DMS79 (cell line): ENCODE data around the gene PXDC1.

Experiments used
- DNase-seq: peaks from one replicate; lab custom pipeline; 2025; lab: John Stamatoyannopoulos, UW

Gene PXDC1

DNA sequence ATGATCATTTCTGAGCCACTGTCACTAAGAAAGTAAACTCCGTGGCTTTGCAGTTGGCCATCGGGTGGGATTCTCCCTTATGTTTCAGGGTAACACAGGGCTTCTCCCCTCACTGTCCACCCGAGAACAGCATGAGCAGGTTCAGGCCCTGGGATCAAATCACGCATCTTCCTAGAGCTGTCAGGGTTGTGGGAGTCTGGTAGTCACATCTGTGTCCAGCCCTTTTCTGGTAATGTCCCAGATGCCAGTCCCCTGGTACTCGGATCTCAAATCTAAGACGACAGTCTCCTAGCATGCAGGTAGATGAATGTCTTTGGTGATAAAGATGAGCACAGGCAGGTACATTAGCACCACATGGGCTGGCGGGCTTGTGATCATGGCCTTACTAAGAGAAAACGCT is 4.8 kb downstream of the PXDC1 start:
- no peak for DNase-seq

DNA sequence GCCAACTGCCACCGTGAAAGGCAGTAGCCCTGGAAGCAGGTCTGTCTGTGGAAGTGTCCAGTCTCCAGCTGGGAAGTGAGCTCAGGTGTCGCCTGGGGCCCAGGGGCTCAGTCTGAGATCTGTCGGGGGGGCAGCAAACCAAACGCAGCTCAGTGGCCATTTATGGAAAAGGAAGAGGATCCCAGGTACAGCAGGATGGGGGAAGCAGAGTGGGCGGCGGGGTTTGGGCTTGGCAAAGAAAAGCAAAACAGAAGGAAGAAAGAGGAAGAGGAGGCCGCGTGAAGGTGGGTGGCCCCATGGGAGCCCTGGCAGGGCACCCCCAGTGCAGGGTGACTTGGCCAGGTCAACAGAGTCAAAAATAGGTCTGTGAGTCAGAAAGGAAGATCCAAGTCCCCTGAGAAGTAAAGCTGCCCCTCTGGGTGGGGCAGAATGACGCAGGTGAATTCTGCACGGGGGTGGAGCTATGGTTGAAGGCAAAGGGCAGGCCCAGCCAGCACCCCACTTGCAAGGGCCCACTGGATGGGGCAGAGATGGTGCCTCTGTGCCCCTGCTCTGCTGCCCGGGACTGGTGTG is 5.3 kb downstream of the PXDC1 start:
- DNase-seq: no peak

DNA sequence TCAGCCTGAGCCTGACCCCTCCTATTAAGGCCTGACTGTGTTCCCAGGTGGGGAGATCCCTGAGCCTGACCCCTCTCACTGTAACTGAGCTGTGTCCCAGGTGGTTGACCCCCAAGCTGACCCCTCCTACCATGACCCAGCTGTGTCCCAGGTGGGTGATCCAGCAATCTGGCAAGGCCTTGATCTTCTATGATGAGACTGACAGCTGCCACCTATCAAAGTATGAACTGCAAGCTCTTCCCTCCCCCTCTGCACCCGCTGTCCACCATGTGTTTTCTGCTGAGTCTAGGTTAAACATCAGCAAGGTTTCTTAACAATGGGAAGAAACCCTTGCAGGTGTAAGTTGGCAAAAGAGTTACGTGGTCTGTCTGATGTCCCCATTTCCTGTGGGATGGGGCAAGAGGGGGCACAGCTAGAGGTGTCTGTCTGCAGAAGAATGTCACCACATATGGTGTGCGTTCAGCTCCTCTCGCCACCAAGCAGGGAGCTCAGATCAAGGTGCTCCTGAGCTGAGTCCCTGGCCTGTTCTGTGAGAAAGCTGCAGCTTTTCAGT is 5.9 kb downstream of the PXDC1 start:
- DNase-seq: no peak

DNA sequence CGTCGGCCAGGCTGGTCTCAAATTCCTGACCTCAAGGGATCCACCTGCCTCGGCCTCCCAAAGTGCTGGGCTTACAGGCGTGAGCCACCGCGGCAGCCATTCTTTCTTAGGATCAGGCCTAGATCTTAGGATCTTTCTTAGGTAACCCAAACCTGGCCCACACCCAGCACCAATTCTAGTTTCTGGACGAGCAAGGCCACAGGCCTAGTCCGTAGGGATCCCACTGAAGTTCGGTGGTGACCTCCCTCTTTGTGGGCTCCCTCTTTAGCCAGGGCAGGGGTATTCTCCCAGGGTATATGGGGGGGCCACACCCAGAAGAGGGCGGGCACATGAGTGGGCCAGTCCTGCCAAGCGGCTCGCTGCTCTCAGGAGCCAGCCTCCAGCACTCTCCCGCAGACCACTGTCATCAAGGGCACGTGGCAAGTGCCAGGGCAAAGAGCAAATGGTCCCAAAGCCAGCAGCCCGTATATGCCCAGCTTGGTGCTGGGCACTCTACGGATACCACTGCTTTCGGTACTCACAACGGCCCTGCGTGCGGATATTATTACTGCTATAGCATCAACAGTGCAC is 6.5 kb downstream of the PXDC1 start:
- no peak for DNase-seq

DNA sequence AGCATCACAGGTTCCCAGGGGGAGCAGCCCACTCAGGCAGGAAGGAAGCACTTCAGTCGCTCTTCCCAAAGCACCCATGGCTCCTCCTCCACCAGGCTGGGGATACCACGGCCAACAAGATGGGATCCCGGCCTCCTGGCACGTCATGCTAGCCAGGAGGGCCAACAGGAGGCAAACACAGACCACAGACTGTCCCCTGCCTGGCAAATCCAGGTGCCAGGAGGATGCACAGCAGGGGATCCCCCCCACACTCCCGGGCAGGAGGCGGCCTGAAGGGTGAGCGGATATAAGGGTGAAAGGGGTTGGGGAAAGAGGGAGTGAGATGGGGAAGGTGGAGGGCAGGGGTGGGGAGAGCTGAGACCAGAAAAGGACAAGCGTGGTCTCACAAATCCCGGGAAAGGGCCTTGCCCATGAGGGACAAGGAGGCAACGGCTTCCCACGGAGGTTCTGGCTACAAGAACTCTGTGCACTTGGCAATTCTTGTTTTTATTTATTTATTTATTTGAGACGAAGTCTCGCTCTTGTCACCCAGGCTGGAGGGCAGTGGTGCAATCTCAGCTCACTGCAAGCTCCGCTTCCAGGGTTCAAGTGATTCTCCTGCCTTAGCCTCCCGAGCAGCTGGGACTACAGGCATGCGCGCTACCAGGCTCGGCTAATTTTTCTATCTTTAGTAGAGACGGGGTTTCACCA is 7.2 kb downstream of the PXDC1 start:
- DNase-seq: no peak

DNA sequence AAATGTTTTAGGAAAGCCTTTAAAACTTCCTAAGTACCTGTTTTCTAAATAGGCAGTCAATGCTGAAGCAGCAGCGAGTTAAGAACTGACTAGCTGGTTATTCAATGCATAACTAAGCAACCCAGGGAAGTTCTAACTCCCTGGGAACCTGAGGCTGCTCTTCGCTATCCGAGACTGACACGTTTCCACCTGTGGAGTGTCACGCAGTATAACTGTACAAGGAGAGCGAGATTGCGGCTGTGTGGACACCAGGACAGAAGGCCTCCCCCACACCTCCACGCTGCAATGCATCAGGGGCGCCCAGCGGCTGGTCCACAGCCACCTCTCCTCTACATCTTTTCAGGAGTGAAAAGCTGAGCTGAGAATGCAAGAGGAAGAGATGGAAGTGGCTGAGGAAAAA is 8.0 kb downstream of the PXDC1 start:
- no peak for DNase-seq

DNA sequence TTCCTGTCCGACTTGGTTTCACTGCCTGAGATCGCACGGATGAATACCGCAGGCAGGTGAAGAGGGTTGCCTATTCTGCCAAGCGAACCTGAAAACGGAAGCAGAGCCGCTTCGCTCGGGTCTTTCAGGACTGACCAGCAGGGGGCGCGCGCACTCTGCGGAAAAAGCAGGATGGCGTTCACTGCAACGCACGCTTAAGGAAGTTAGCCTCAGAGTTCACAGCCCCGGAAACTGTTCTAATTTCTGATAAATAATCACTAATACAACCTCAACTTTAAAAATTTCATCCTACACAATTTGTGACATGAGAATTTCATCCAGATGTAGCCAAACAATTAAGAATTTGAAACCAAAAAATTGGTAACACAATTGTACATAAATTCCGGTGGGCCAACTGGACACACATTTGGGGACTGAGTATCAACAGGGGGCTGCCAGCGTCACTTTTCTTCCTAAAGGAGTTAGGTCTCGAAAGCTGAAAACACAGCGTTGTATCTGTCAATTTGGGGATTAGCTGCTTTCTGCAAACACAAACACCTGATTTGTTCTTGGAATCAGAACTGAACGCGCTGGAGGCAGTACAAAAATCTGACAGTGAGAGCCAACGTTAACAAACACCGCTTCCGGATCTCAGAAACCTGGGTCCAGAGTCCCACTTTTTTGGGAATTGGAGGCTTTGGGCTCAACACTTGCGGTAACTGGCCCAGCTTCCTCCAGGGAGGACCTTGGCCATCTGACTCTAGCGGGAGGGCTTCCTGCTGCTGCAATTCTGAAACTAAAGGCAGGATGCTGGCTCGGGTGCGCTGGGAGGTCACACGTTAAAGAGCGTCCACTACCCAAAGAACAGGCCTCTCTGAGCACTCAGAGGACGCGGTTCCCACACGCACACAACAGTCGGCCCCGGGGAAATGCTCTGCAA is 8.8 kb downstream of the PXDC1 start:
- DNase-seq: peak; percentile 31

DNA sequence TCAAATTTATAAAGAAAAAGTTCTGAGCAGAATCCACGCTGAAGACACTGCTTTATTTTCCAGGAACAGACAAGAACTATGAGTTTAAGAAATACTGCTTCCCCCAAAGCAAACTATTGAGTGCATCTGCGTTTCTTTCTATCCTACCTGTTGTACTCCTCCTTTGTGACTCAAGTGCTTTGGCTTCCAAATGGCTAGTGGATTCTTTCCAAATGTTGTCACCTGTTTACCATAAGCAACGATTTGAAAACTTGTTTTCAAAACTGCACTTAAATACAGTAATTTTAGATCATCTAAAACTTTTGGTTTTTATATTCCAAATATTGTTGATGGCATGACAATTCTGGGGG is 9.5 kb downstream of the PXDC1 start:
- DNase-seq: no peak

DNA sequence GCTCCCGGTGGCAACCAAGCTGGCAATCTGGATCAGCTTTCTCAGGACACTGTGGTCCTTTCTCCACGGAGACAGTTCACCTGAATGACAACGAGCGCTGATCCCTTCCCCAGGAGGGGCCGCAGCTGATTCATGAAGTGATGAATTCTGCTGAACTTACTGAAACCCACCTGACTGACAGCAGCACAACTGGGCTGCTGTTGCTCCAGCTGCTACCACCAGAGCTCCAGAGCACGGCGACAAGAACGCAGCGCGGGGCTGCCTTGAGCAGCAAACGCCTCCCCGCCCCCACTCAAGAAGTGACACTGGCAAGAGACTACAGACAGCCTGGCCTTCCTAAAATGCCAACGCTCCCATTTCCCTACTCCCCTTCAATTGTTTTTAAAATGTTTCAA is 10.0 kb downstream of the PXDC1 start:
- no peak for DNase-seq

DNA sequence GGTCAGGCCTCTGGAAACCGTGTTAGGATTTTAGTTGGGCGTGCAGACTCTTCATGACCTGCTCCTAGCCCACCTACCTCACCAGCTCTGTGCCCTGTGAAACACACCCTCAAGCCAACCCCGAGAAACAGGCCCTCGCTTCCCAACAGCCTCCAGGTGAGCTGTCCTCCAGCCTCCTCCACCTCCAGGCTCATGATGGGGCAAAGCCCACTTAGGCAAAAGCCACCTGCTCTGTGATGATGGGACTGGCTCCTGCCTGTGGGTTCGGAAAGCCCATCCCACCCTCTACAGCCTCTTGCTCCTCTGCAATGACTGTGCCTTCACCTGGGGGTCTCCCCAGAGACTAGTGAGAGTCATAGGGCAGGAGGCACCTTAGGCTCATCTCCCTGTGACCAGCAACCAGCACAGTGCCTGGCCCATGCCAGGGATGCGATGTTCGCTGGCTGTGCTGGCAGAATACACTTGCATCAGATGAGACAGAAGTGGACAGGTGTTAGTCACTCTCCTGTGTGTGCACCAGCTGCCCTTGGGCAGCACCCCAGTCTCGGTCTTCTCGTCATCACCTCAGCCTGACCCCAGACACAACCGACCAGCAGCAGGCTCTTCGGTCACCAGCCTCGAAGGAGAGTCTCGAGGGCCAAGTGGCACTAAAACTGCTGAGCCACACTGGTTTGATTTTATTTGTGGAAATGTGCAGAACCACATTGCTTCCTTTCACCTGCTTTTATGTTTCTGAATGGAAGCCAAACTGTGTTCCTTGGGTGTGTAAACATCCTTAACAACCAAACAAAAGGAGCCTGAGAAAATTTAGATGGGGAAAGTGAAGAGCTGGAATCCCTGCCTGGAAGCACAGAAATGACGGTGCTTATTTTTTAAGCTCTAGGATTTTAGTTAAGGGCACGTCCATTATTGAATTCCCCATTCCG is 10.7 kb downstream of the PXDC1 start:
- peak; percentile 14 for DNase-seq

DNA sequence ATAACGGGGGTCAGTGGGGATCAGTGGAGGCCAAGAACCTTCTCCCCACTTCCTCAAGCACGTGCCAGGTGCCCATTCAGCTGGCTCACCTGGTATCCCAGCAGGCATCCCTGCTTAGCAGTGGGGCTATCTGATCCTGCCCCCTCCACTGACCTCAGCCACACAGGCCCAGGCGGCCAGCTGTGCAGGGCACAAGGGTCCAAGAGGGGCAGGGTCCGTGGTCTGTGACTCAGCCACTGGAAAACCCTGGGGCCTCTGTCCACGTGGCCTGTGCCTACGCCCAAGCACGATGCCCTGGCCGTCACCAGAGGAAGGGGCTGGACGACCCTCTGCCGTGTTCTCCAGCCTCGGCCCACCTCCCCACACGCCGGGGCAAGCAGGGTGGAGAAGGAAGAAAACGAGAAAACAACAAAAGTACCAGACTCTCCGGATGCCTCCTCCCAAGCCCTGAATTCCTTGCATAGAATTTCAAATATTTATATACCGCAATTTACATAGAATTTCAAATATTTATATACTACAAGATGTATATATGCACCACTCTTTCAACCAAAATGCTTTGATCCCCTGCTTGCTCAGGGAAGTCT is 12.1 kb downstream of the PXDC1 start:
- no peak for DNase-seq

DNA sequence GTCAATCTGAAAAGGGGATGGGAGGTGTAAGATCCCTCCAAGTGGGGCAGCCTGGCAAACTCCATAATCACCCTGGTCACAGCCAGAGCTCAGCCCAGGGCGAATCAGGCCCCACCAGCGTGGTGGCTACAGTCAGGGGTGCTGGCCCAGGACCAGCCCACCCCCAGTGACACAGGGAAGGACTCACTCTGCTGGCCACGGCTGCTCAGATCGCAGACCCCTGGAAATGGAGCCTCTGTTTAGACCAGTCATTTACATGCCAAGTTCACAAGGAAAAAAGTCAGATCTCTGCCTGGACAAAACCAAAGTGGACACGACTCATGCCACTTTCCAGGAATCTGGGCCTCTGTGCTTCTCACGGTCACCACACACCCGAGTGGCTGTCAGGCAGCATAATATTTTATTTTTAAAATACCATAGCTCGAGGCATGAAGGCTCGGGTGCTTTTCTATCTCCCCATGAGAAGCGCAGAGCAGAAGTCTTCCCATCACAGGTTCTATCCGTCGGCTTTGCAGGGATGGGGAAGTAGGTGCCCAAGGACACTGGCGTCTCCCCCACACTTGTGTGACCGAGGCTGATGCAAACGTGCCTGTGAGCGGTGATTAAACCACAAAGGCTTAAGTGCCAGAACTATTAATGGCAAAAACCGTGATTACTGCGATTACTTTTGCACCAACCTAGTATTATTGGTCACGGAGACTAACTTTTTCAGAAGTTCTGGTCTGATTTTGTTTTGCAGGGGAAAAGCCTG is 13.0 kb downstream of the PXDC1 start:
- no peak for DNase-seq

DNA sequence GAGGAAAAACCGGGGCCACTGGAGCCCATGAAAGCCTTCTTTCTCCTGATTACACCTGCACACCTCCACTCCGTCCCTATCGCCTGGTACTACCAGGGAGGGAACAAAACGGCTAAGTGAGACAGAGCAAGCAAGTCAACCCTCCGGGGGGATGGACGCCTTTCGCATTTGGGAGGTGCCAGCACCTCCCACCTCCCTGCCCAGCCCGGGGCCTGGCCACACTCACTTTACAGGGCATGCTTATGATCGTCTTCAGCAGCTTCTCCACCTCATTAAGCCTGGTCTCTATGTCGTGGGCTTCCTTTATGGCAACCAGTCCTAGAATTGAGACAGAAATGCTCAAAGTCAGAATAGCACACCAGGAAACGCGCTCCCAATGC is 13.7 kb downstream of the PXDC1 start:
- no peak for DNase-seq

DNA sequence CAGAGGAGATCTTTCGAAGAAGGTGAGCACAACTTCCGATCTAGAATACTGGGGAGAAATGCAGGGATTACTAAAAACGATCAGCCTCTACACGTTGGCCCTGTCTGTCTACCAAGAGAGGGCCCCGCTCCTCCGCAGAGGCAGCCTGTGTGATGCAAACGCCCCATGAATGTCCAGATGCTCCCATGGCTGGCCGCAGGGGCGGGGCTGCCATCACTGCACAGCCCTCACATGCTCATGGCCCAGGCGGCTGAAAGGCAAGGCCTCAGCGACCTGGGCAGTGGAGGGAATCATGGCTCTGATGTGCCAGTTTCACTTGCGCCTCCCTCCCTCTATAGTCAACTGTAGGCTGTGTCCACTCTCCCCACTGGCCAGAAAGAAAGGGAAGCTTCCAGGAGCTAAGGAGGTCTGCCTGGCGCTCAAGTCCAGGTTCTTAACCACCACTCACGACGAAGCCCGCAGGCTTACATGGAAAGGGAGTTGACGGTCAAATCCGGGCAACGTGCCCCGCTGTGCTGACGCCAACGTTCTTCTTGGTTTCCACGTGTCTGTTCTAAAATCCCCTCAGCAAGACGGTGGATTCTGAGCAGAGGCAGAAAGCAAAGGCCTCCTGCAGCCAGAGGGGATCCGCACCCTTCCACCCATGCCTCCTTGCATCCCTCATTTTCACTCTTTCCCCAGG is 14.2 kb downstream of the PXDC1 start:
- DNase-seq: no peak

DNA sequence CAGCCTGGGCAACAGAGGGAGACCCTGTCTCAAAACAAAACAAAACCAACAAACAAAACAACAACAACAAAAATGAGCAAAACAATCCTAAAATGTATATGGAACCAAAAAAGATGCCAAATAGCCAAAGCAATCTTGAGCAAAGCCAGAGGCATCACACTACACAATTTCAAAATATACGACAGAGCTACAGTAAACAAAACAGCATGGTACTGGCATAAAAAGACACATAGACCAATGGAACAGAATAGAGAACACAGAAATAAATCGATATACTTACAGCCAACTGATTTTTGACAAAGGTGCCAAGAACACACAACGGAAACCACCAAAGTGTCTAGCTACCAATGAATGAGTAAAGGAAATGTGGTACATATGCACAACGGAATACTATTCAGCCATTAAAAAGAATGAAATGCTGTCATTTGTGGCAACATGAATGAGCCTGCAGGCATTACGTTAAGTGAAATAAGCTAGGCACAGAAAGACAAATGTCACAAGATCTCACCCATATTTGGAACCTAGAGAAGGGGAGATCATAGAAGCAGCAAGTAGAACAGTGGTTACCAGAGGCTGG is 16.4 kb downstream of the PXDC1 start:
- no peak for DNase-seq

DNA sequence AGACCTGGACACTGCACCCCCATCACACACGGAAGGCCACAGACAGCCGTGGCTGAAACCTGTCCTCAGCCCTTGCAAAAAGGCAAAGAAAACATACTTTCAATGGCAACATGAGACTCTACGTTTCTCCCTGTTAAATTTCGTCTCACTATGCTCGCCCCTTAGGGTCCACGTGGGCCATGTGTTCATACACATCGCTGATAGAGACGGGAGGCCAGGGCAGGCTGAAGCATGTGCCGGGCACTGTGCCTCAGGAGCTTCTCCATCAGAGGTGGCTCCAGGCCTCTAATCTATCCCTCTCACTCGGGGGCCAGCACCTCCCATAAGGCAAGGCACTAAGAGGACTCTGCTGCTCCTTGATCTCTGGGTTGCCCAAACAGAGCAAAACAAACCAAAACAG is 17.5 kb downstream of the PXDC1 start:
- DNase-seq: no peak

DNA sequence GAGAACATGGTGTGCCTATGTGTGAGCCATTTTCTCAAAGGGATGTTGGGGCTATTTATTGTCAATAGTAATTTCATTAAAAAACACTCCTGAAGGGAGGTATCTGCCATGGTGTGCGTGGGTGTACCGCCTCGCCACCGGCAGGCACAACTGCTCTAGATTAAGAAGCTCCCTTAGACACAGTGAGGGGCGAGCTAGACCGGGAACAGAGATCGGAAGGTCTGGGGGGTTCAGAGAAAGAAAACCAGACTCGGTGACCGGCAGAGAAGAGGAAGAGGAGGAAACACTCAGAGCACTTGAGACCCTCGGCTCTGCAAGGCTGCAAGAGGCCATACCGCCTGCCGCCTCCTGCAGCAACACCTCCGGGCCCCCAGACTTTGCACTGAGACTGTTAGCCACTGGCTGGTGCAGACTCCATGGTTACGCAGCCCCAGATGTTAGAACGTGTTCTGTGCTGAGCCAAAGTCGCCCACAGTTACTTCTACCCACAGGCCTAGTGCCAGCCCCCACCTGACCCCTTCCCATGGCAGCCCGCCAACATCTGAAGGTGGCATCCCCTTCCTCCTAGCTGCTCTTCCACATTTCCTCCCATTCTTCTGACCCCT is 18.1 kb downstream of the PXDC1 start:
- no peak for DNase-seq

DNA sequence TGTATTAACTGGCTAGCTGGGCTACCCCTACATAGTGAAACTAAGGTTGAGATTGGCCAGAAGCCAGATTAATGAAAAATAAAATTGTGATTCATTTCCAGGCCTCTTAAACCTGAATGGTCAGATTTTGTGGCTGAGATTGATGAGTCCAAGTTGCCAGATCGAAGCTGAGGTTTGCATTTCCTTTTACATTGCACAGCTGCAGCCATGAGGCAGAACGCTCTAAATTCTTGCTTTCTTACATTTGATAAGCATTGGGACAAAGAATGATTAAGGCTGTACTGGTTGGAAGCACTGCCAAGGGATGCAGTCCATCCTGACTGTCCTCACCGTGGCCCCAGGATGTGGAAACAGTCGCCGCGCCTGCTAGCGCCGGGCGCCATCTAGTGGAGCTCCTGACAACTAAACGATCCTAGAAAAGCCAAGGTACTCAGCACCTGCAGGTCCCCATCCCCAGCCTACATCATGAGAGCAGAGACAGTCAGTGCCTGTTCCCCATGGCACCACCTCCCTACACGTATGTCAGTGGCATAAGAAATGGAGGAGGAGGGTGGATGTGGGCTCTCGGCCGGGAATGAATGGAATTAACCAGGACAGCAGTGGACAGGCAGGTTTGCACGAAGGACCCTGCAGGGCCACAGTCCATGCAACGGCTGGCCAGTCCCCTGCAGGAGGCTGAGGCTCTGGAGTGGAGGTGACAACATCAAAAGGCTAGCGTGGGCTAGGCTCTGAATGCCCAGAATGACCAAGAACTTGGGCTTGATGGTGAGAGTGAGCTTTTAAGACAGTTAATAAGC is 19.0 kb downstream of the PXDC1 start:
- no peak for DNase-seq
